ENCODE results near the gene STXBP6.

- TF ChIP-seq JUND (IDR thresholded peaks at IDR 0.05) (no peak), CTCF (IDR thresholded peaks at IDR 0.05 in 2 of 3, conservative IDR thresholded peaks at IDR 0.05 in 1 of 3; ENCODE audit: borderline replicate concordance in 1 of 3, insufficient read depth in 1 of 3, low read depth in 2 of 3, low read length in 2 of 3) (no peak), EZH2phosphoT487 (IDR thresholded peaks at IDR 0.05; ENCODE audit: borderline replicate concordance) (no peak), REST (IDR thresholded peaks at IDR 0.05; ENCODE audit: low read depth) (no peak), POLR2A (IDR thresholded peaks at IDR 0.05; ENCODE audit: borderline replicate concordance, extremely low read depth, insufficient read depth, insufficient read length) (no peak), ZNF274 (IDR thresholded peaks at IDR 0.05; ENCODE audit: low read depth, low read length) (no peak), SP1 (IDR thresholded peaks at IDR 0.05; ENCODE audit: low read depth) (no peak)
Measured at GRCh38 chr14:24904533-24904932, 145.4 kb downstream of the STXBP6 start.

Data from HCT116 (cell line).